ENCODE measurements around the gene TM6SF1. TPM values are rescaled to one million over a fixed set of nuclear protein-coding genes. Genes with fewer than 3 reads are reported as not detected.
"Not testable (repeated sequence)": the region's sequence is repeated elsewhere in the genome, so short reads cannot be mapped to it uniquely, and the experiment has no call there.

Gene TM6SF1
- 5.7 TPM for total RNA-seq
- polyA plus RNA-seq, result 3.7 TPM

DNA sequence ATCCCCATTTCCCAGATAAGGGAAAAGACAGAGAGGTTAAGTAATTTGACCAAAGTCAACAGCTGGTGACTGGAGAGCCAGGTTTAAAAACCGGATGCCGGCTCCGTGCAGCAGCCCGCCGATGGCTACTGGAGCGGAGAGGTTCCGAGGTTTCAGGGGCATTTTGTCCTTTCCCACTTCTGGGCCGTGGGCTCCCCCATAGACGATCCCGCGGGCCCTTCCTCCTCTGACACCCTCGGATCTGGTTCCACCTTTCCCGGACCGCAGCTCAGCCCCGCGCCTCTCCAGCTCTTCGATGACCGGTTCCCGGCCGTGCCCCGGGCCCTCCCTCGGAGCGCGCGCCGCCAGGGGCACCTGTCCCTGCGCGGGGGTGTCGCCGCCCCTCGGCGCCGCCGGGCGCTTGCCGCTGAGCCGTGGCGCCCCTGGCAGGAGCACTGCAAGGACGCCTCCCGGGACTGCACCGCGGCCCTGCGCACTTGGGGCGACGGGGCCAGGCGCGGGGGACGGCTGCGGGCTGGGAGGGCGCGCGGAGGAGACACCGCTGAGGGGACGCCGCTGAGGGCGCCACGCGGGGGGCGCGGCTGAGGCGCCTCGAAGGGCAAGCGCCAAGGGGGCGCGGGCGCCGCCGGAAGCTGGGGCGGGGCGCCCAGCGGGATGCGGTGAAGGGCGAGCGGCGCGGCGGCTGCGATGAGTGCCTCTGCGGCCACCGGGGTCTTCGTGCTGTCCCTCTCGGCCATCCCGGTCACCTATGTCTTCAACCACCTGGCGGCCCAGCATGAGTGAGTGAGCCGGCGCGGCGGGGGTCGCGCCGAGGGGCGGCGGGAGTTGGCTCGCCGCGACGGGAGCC lies at the start of gene TM6SF1:
Gene TM6SF1 (plus strand): TSS at position 652 of the 847 bp plus-strand sequence. CDS start 36 bp downstream, at position 688.
- H3K27ac ChIP-seq (ENCODE audit: low read depth), result no peak within 1 kb of the TSS
- H3K36me3 ChIP-seq (ENCODE audit: insufficient read depth), result no peaks in the 10 kb centered on the region
- DNase-seq (ENCODE audit: extremely low spot score), result no peak

DNA sequence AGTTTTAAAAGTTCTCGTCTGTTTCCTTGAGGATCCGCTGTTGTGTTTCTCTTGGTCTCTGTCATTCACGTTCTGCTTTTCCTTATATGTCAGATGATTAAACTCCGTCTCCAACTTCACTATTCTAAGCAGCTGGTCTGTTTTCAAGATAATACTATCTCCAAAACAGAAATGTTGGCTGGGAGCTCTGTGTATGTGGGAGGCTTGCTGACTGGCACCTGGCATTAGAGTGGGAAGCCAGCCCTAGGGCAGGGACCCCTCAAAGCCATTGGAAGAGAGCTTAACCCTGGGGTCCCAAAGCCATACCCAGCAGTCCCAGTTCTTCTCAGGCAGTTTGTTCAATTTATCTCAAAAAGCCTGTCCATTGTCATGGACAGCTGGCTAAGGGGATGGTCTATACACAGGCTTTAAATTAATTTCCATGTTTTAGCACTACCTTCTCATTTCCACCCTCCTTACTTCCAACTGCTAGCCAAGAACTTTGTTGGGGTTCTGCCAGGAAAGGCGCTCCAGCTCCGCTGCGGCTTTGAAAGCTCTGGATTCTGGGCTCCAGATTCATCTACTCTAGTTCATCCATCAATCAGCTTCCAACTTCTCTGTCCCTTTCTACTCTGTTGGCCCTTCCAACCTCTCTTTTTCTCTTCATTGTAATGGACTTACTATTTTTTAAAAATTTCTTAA lies 49.6 kb upstream of the TM6SF1 start:
- Histone ChIP-seq H3K4me1 (ENCODE audit: insufficient read depth) (no peaks in the 10 kb centered on the region), H3K36me3 (ENCODE audit: insufficient read depth) (peaks cover 2% of the 10 kb centered on the region), H3K27ac (ENCODE audit: low read depth) (no peak overlapping the region), H3K4me3 (ENCODE audit: low read depth, low read length) (no peak overlapping the region)
- DNase-seq (ENCODE audit: extremely low spot score), result no peak
- WGBS, result 25% methylated on average over 7 of the region's 7 CpGs

More for the DNA sequence above, at the start of gene TM6SF1:
- H3K4me3 ChIP-seq (ENCODE audit: low read depth, low read length), result peak within 1 kb of the TSS; percentile 52
- H3K4me1 ChIP-seq (ENCODE audit: insufficient read depth), result no peaks in the 10 kb centered on the region
- under 1% methylated on average over 97 of the region's 97 CpGs for WGBS

DNA sequence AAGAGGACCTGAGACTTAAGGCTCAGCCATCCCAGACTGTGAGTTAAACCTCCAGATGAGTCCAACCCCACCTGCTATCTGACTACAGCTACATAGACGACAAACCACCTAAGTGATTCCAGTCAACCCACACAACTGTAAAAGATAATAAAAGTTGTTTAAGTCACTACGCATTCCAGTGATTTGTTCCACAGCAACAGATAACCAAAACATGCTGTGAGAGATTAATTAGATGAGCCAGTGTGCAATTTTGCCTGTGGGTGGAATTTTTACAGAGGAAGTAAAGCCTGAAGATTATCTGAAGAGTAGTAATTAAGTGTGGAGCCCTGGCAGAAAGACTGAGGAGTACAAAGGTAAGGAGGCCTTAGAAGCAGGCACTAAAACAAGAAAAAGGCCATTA lies 45.8 kb upstream of the TM6SF1 start:
- no peak overlapping the region for H3K27ac ChIP-seq (ENCODE audit: low read depth)
- no peak overlapping the region for H3K4me3 ChIP-seq (ENCODE audit: low read depth, low read length)
- DNase-seq (ENCODE audit: extremely low spot score), result no peak
- no peaks in the 10 kb centered on the region for H3K36me3 ChIP-seq (ENCODE audit: insufficient read depth)
- H3K4me1 ChIP-seq (ENCODE audit: insufficient read depth), result no peaks in the 10 kb centered on the region
- 24% methylated on average over 2 of the region's 2 CpGs for WGBS

- WGBS, result 51% methylated on average over 3 of the region's 3 CpGs
- Histone ChIP-seq H3K4me1 (ENCODE audit: insufficient read depth) (no peaks in the 10 kb centered on the region), H3K27ac (ENCODE audit: low read depth) (no peak overlapping the region), H3K4me3 (ENCODE audit: low read depth, low read length) (no peak overlapping the region), H3K36me3 (ENCODE audit: insufficient read depth) (no peaks in the 10 kb centered on the region)
- no peak for DNase-seq (ENCODE audit: extremely low spot score)
These were observed 44.7 kb upstream of the TM6SF1 start for GRCh38 chr15:83062768-83063180.

- H3K36me3 ChIP-seq (ENCODE audit: insufficient read depth), result no peaks in the 10 kb centered on the region
- 91% methylated on average over 4 of the region's 4 CpGs for WGBS
- no peak overlapping the region for H3K27ac ChIP-seq (ENCODE audit: low read depth)
- no peak overlapping the region for H3K4me3 ChIP-seq (ENCODE audit: low read depth, low read length)
- H3K4me1 ChIP-seq (ENCODE audit: insufficient read depth), result no peaks in the 10 kb centered on the region
- DNase-seq (ENCODE audit: extremely low spot score), result no peak
These were observed 43.9 kb upstream of the TM6SF1 start for GRCh38 chr15:83063551-83063950.

- Histone ChIP-seq H3K27ac (ENCODE audit: low read depth) (no peak overlapping the region), H3K36me3 (ENCODE audit: insufficient read depth) (no peaks in the 10 kb centered on the region), H3K4me1 (ENCODE audit: insufficient read depth) (no peaks in the 10 kb centered on the region), H3K4me3 (ENCODE audit: low read depth, low read length) (no peak overlapping the region)
- WGBS, result 49% methylated on average over 4 of the region's 4 CpGs
- DNase-seq (ENCODE audit: extremely low spot score), result no peak
These were observed 42.6 kb upstream of the TM6SF1 start for GRCh38 chr15:83064859-83065258.

DNA sequence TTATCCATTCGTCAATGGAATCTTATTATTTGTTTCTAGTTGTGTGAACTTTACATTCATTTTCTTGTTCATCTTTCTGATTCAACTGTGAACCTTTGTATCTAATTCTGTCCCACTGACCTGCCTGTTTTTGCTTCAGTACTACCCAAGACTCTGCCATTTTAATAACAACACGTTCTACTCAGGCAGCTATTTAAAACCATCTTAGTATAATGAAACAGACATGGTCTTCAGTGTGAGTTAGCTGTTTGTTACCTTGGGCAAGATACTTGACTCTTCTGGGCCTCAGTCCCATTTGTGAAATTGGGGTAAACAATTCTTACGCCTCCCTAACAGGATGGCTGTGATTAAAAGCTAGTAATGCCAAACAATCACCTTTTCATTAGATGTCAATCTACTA lies 42.0 kb upstream of the TM6SF1 start:
- no peaks in the 10 kb centered on the region for H3K4me1 ChIP-seq (ENCODE audit: insufficient read depth)
- H3K36me3 ChIP-seq (ENCODE audit: insufficient read depth), result no peaks in the 10 kb centered on the region
- no peak for DNase-seq (ENCODE audit: extremely low spot score)
- peak overlapping the region; percentile 77 for H3K4me3 ChIP-seq (ENCODE audit: low read depth, low read length)
- 25% methylated on average over 3 of the region's 3 CpGs for WGBS
- H3K27ac ChIP-seq (ENCODE audit: low read depth), result no peak overlapping the region

- Histone ChIP-seq H3K4me1 (ENCODE audit: insufficient read depth) (no peaks in the 10 kb centered on the region), H3K4me3 (ENCODE audit: low read depth, low read length) (peak overlapping the region; percentile 77), H3K27ac (ENCODE audit: low read depth) (peak overlapping the region; percentile 81), H3K36me3 (ENCODE audit: insufficient read depth) (no peaks in the 10 kb centered on the region)
- 5% methylated on average over 42 of the region's 42 CpGs for WGBS
- DNase-seq (ENCODE audit: extremely low spot score), result no peak
These were observed 41.3 kb upstream of the TM6SF1 start for GRCh38 chr15:83066034-83066733.

- Histone ChIP-seq H3K4me3 (ENCODE audit: low read depth, low read length) (peak within 1 kb of the TSS; percentile 77), H3K27ac (ENCODE audit: low read depth) (peak within 1 kb of the TSS; percentile 81), H3K4me1 (ENCODE audit: insufficient read depth) (no peaks in the 10 kb centered on the region), H3K36me3 (ENCODE audit: insufficient read depth) (no peaks in the 10 kb centered on the region)
- peak; percentile 78 for DNase-seq (ENCODE audit: extremely low spot score)
- under 1% methylated on average over 90 of the region's 90 CpGs for WGBS
These were observed 40.5 kb upstream of the TM6SF1 start, which contains the start of gene BTBD1 for GRCh38 chr15:83066734-83067637. TSS of gene BTBD1 (minus strand) at chr15:83067252. CDS start at chr15:83067151, 101 bp downstream.

- Histone ChIP-seq H3K4me1 (ENCODE audit: insufficient read depth) (no peaks in the 10 kb centered on the region), H3K36me3 (ENCODE audit: insufficient read depth) (no peaks in the 10 kb centered on the region), H3K27ac (ENCODE audit: low read depth) (no peak overlapping the region), H3K4me3 (ENCODE audit: low read depth, low read length) (peak overlapping the region; percentile 77)
- 56% methylated on average over 12 of the region's 12 CpGs for WGBS
- no peak for DNase-seq (ENCODE audit: extremely low spot score)
These were observed 39.8 kb upstream of the TM6SF1 start for GRCh38 chr15:83067638-83067962.

DNA sequence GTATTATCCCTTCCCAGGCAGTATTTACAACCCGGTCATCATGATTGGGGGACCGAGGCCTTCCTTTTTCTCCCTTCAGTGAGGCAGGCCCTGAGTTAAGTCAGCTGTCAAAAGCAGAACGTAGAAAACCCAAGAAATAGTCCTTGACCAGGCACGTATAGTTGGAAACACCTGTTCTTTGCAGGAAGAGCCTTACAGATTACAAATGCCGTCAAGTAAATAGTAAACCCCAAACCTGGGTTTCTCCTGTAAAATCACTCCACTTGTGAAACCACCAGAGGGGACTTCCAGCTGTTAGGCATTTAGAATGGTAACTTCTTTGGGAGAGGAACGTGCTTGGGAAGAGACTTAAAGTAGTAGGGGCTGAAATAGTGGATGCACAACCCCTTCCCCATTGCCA lies 39.4 kb upstream of the TM6SF1 start:
- DNase-seq (ENCODE audit: extremely low spot score), result no peak
- Histone ChIP-seq H3K4me1 (ENCODE audit: insufficient read depth) (no peaks in the 10 kb centered on the region), H3K27ac (ENCODE audit: low read depth) (no peak overlapping the region), H3K36me3 (ENCODE audit: insufficient read depth) (no peaks in the 10 kb centered on the region), H3K4me3 (ENCODE audit: low read depth, low read length) (no peak overlapping the region)
- 73% methylated on average over 6 of the region's 6 CpGs for WGBS

DNA sequence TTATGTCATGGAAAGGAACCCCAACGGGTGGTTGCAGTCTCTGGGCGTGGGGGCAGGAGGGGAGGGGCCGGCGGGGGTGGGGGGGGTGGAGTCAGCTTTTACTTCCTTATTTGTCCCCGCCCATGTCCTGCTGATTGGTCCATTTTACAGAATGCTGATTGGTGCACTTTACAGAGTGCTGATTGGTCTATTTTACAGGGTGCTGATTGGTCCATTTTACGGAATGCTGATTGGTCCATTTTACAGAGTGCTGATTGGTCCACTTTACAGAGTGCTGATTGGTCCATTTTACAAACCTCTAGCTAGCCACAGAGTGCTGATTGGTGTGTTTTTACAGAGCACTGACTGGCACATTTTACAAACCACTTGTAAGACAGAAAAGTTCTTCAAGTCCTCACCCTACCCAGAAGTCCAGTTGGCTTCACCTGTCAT lies 38.2 kb upstream of the TM6SF1 start:
- not testable (repeated sequence) for H3K27ac ChIP-seq (ENCODE audit: low read depth); H3K4me1 ChIP-seq (ENCODE audit: insufficient read depth)
- 66% methylated on average over 6 of the region's 6 CpGs for WGBS

More for the DNA sequence above, 38.2 kb upstream of the TM6SF1 start:
- H3K4me3 ChIP-seq (ENCODE audit: low read depth, low read length); DNase-seq (ENCODE audit: extremely low spot score); H3K36me3 ChIP-seq (ENCODE audit: insufficient read depth): not testable (repeated sequence)

All from urinary bladder (tissue), 4 donors.